Panc1 (cell line): ENCODE results near the gene CCDC148. TPM values are rescaled to one million over a fixed set of nuclear protein-coding genes. Genes with fewer than 3 reads are reported as not detected.

Experiments
- ATAC-seq: fragments of 200-7000 bp; cut with Tn5 transposase; 2 replicates; pipeline ENCODE4 v1.9.1; 2020; ENCODE audit warnings: mild to moderate bottlenecking, moderate library complexity
- BruUV-seq: library from RNA; stranded (reverse); fragments of 400-500 nt; replicated peaks from 2 replicates; lab custom pipeline; 2021; lab: Mats Ljungman, UMichigan
- CTCF ChIA-PET: fragments of 300-600 bp; sonication (Branson Sonifier 250); formaldehyde crosslinking; loops from one replicate; lab custom pipeline; 2022; ENCODE audit warnings: antibody characterized with exemption; lab: Charles Lee
- POLR2A ChIA-PET: fragments of 300-600 bp; sonication (Branson Sonifier 250); formaldehyde crosslinking; loops from one replicate; lab custom pipeline; 2022; ENCODE audit warnings: antibody characterized with exemption; lab: Charles Lee
- DNase-seq: peaks from one replicate; pipeline ENCODE4 v3.0.0-alpha.2; 2010; ENCODE audit warnings: low read depth, low spot score
- H3K27ac ChIP-seq: 2 replicates; pipeline ENCODE4 v1.5.1; 2011; ENCODE audit warnings: mild to moderate bottlenecking, low read length, inconsistent platforms
- H3K27me3 ChIP-seq: fragments of 200-500 bp; sonication (Bioruptor generic); 2 replicates; pipeline ENCODE4 v1.6.0; 2014; ENCODE audit warnings: low read length, inconsistent platforms; ENCODE audit not compliant: control insufficient read depth, insufficient read depth
- H3K36me3 ChIP-seq: fragments of 200-500 bp; sonication (Bioruptor generic); 2 replicates; pipeline ENCODE4 v1.5.1; 2014; ENCODE audit warnings: inconsistent platforms, mild to moderate bottlenecking, low read length, moderate library complexity; ENCODE audit not compliant: control insufficient read depth, insufficient read depth
- H3K4me1 ChIP-seq: 2 replicates; pipeline ENCODE4 v1.5.1; 2011; ENCODE audit warnings: inconsistent platforms, mild to moderate bottlenecking, low read length, moderate library complexity; ENCODE audit not compliant: control insufficient read depth, insufficient read depth
- H3K4me3 ChIP-seq, 2 experiments: 2 replicates each; pipeline ENCODE4 v1.5.1; 2011 to 2012; ENCODE audit warnings: low read depth in 2 of 2, low read length in 2 of 2, mild to moderate bottlenecking in 2 of 2, inconsistent platforms in 1 of 2, moderate library complexity in 1 of 2
- H3K9me3 ChIP-seq: fragments of 200-500 bp; sonication (Bioruptor generic); 2 replicates; pipeline ENCODE4 v1.5.1; 2014; ENCODE audit warnings: low read depth, mild to moderate bottlenecking, inconsistent platforms, low read length, moderate library complexity; ENCODE audit not compliant: control insufficient read depth, insufficient read depth
- POLR2AphosphoS5 ChIP-seq: IDR thresholded peaks from 2 replicates; pipeline ENCODE4 v1.6.1; 2012; ENCODE audit warnings: mild to moderate bottlenecking, low read depth, low read length, moderate library complexity
- SIN3A ChIP-seq: IDR thresholded peaks from 2 replicates; pipeline ENCODE4 v1.6.1; 2012; ENCODE audit warnings: low read depth, mild to moderate bottlenecking, low read length, moderate library complexity, borderline replicate concordance; ENCODE audit not compliant: insufficient read depth
- TCF7L2 ChIP-seq: IDR thresholded peaks from 2 replicates; pipeline ENCODE4 v1.6.1; 2011; ENCODE audit warnings: mild to moderate bottlenecking, low read depth, low read length, inconsistent platforms
- in situ Hi-C: cut with HindIII; loops from 2 replicates; pipeline ENCODE4 v1.10.0; 2016; ENCODE audit warnings: low sequenced_read_pairs, low pct_unique_long_range_greater_than_20kb
- intact Hi-C: fragments of 100-400 bp; cut with micrococcal nuclease; formaldehyde crosslinking; loops from one replicate; pipeline ENCODE4 v1.10.0; 2022; ENCODE audit not compliant: unreplicated experiment
- total RNA-seq: library from RNA; stranded (reverse); gene quantifications from one replicate; pipeline ENCODE4 v1.2.1, GENCODE V29; 2021; ENCODE audit not compliant: unreplicated experiment
- TF ChIP-seq, protein P1 (sequence below): fragments of 450-650 bp; IDR thresholded peaks from 2 replicates; pipeline ENCODE4 v1.5.1; 2017; ENCODE audit warnings: mild to moderate bottlenecking
- TF ChIP-seq, protein P2 (sequence below), 2 experiments: IDR thresholded peaks; 2 replicates each; pipeline ENCODE4 v1.6.1; 2011 to 2012; ENCODE audit warnings: low read depth in 2 of 2, control low read depth in 1 of 2, low read length in 1 of 2, mild to moderate bottlenecking in 1 of 2, moderate library complexity in 1 of 2; ENCODE audit not compliant: insufficient read depth in 1 of 2

The CCDC148 gene
- total RNA-seq, 1 experiment from 2014 or later = 0.92 TPM

DNA sequence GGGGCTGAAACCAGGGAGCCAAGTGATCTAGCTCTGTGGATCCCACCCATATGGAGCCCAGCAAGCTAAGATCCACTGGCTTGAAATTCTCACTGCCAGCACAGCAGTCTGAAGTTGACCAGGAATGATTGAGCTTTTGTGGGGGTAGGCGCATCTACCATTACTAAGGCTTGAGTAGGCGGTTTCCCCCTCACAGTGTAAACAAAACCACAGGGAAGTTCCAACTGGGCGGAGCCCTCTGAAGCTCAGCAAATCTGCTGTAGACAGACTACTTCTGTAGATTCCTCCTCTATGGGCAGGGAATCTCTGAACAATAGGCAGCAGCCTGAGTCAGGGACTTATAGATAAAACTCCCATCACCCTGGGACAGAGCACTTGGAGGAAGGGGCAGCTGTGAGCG lies 96.7 kb downstream of the CCDC148 start:
- no peaks in the 10 kb centered on the region for H3K36me3 ChIP-seq
- TF ChIP-seq SIN3A (no peak), TCF7L2 (no peak), POLR2AphosphoS5 (no peak)
- TF ChIP-seq, protein P1, sequence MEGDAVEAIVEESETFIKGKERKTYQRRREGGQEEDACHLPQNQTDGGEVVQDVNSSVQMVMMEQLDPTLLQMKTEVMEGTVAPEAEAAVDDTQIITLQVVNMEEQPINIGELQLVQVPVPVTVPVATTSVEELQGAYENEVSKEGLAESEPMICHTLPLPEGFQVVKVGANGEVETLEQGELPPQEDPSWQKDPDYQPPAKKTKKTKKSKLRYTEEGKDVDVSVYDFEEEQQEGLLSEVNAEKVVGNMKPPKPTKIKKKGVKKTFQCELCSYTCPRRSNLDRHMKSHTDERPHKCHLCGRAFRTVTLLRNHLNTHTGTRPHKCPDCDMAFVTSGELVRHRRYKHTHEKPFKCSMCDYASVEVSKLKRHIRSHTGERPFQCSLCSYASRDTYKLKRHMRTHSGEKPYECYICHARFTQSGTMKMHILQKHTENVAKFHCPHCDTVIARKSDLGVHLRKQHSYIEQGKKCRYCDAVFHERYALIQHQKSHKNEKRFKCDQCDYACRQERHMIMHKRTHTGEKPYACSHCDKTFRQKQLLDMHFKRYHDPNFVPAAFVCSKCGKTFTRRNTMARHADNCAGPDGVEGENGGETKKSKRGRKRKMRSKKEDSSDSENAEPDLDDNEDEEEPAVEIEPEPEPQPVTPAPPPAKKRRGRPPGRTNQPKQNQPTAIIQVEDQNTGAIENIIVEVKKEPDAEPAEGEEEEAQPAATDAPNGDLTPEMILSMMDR = no peak
- TF ChIP-seq, protein P2, sequence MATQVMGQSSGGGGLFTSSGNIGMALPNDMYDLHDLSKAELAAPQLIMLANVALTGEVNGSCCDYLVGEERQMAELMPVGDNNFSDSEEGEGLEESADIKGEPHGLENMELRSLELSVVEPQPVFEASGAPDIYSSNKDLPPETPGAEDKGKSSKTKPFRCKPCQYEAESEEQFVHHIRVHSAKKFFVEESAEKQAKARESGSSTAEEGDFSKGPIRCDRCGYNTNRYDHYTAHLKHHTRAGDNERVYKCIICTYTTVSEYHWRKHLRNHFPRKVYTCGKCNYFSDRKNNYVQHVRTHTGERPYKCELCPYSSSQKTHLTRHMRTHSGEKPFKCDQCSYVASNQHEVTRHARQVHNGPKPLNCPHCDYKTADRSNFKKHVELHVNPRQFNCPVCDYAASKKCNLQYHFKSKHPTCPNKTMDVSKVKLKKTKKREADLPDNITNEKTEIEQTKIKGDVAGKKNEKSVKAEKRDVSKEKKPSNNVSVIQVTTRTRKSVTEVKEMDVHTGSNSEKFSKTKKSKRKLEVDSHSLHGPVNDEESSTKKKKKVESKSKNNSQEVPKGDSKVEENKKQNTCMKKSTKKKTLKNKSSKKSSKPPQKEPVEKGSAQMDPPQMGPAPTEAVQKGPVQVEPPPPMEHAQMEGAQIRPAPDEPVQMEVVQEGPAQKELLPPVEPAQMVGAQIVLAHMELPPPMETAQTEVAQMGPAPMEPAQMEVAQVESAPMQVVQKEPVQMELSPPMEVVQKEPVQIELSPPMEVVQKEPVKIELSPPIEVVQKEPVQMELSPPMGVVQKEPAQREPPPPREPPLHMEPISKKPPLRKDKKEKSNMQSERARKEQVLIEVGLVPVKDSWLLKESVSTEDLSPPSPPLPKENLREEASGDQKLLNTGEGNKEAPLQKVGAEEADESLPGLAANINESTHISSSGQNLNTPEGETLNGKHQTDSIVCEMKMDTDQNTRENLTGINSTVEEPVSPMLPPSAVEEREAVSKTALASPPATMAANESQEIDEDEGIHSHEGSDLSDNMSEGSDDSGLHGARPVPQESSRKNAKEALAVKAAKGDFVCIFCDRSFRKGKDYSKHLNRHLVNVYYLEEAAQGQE (IDR thresholded peaks at IDR 0.05; ENCODE audit: insufficient read depth in 1 of 2, low read depth in 2 of 2, low read length in 1 of 2) = no peak
- intact Hi-C loops (no loop called here), in situ Hi-C loops (no loop called here)
- no peaks in the 10 kb centered on the region for H3K4me1 ChIP-seq
- no TSS peak for BruUV-seq
- no peak overlapping the region for H3K27ac ChIP-seq
- ChIA-PET CTCF (no interaction called here), POLR2A (no interaction called here)
- H3K27me3 ChIP-seq = no peaks in the 10 kb centered on the region
- ATAC-seq (no peak), DNase-seq (no peak)
- H3K9me3 ChIP-seq = no peaks in the 10 kb centered on the region
- no peak overlapping the region for H3K4me3 ChIP-seq

DNA sequence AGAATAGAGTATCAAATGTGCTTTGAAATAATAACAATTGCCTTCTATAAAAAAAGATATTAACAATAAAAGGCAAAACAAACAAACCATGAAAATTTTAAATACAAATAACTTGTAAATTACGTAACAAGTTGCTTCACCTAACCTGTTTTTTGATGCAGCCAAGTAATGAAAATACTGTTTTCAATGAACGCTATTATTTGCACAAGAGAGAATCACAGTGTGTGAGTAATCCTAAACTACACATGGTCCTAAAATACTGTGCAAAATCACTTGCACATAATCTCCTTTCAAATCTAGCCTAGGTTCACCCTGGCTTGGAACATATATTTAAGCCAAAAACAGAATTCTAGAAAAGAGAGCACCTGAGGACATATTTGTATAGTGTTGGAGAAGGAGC lies 98.9 kb downstream of the CCDC148 start:
- in situ Hi-C loops (no loop called here), intact Hi-C loops (no loop called here)
- no peak overlapping the region for H3K4me3 ChIP-seq
- H3K27me3 ChIP-seq = no peaks in the 10 kb centered on the region
- CTCF ChIA-PET = no interaction called here
- BruUV-seq = no TSS peak
- H3K36me3 ChIP-seq = no peaks in the 10 kb centered on the region
- POLR2A ChIA-PET = no interaction called here
- TF ChIP-seq SIN3A = no peak
- TF ChIP-seq, protein P1 = no peak
- TF ChIP-seq TCF7L2 = no peak
- TF ChIP-seq, protein P2 (IDR thresholded peaks at IDR 0.05; ENCODE audit: insufficient read depth in 1 of 2, low read depth in 2 of 2, low read length in 1 of 2) = no peak
- TF ChIP-seq POLR2AphosphoS5 = no peak
- no peak overlapping the region for H3K27ac ChIP-seq
- ATAC-seq = no peak
- no peaks in the 10 kb centered on the region for H3K9me3 ChIP-seq
- H3K4me1 ChIP-seq = no peaks in the 10 kb centered on the region
- no peak for DNase-seq
